DND-41 (cell line): ENCODE measurements around the gene TDRD1.

Experiments used
- ATAC-seq: fragments of 200-7000 bp; cut with Tn5 transposase; 3 replicates; pipeline ENCODE4 v1.9.1; 2021; ENCODE audit warnings: low read depth; ENCODE audit not compliant: insufficient read depth
- DNase-seq: peaks from one replicate; pipeline ENCODE4 v3.0.0-alpha.2; 2020
- H2AFZ ChIP-seq: 2 replicates; pipeline ENCODE4 v1.6.0; 2012; ENCODE audit warnings: low read depth, low read length
- H3K27ac ChIP-seq: 2 replicates; pipeline ENCODE4 v1.5.1; 2012; ENCODE audit warnings: low read length, inconsistent platforms
- H3K27me3 ChIP-seq: fragments of 200-600 bp; sonication (generic); 2 replicates; pipeline ENCODE4 v1.6.0; 2012; ENCODE audit warnings: low read length, mild to moderate bottlenecking, inconsistent platforms; ENCODE audit not compliant: insufficient read depth, poor library complexity
- H3K36me3 ChIP-seq: 2 replicates; pipeline ENCODE4 v1.5.1; 2012; ENCODE audit warnings: low read length, inconsistent platforms; ENCODE audit not compliant: insufficient read depth
- H3K4me1 ChIP-seq: 2 replicates; pipeline ENCODE4 v1.5.1; 2012; ENCODE audit warnings: mild to moderate bottlenecking, low read length; ENCODE audit not compliant: insufficient read depth
- H3K4me2 ChIP-seq: 2 replicates; pipeline ENCODE4 v1.6.0; 2012; ENCODE audit warnings: mild to moderate bottlenecking, moderate library complexity, low read length, inconsistent platforms; ENCODE audit not compliant: insufficient read depth
- H3K4me3 ChIP-seq, 2 experiments: fragments of 200-600 bp in 1 of 2; shearing (Covaris generic) in 1 of 2; 2 replicates each; pipeline ENCODE4 v1.5.1; 2012 to 2016; ENCODE audit warnings: inconsistent platforms in 2 of 2, low read length in 2 of 2, mild to moderate bottlenecking in 2 of 2, low read depth in 1 of 2, moderate library complexity in 1 of 2
- H3K79me2 ChIP-seq: 2 replicates; pipeline ENCODE4 v1.6.0; 2012; ENCODE audit warnings: low read length, inconsistent platforms; ENCODE audit not compliant: insufficient read depth
- H3K9ac ChIP-seq: 2 replicates; pipeline ENCODE4 v1.6.0; 2012; ENCODE audit warnings: low read depth, mild to moderate bottlenecking, inconsistent platforms, low read length, moderate library complexity
- H3K9me3 ChIP-seq: 2 replicates; pipeline ENCODE4 v1.5.1; 2012; ENCODE audit warnings: low read length, moderate library complexity, mild to moderate bottlenecking, inconsistent platforms; ENCODE audit not compliant: insufficient read depth, severe bottlenecking
- H4K20me1 ChIP-seq: 2 replicates; pipeline ENCODE4 v1.6.0; 2012; ENCODE audit warnings: low read length; ENCODE audit not compliant: insufficient read depth
- CTCF ChIP-seq: IDR thresholded peaks from 2 replicates; pipeline ENCODE4 v1.5.1; 2012; ENCODE audit warnings: borderline replicate concordance, low read length, moderate library complexity, mild to moderate bottlenecking; ENCODE audit not compliant: poor library complexity, severe bottlenecking; ENCODE audit errors: extremely low read depth
- EZH2 ChIP-seq: IDR thresholded peaks from 3 replicates; pipeline ENCODE4 v1.6.1; 2012; ENCODE audit warnings: borderline replicate concordance, low read depth, mild to moderate bottlenecking, moderate library complexity, low read length, inconsistent platforms; ENCODE audit not compliant: severe bottlenecking

Gene TDRD1

GRCh38 chr10:114232561-114233176 is 53.5 kb downstream of the TDRD1 start:
- no peaks in the 10 kb centered on the region for H3K36me3 ChIP-seq
- no peak overlapping the region for H3K4me3 ChIP-seq
- H3K9ac ChIP-seq: no peak overlapping the region

GRCh38 chr10:114233482-114233881 is 54.3 kb downstream of the TDRD1 start:
- Histone ChIP-seq H2AFZ (no peak overlapping the region), H3K27me3 (peaks cover 10% of the 10 kb centered on the region), H3K4me2 (no peak overlapping the region), H3K9ac (no peak overlapping the region), H3K27ac (no peak overlapping the region), H4K20me1 (no peaks in the 10 kb centered on the region), H3K36me3 (no peaks in the 10 kb centered on the region), H3K4me1 (no peaks in the 10 kb centered on the region), H3K79me2 (no peaks in the 10 kb centered on the region), H3K9me3 (no peaks in the 10 kb centered on the region), H3K4me3 (no peak overlapping the region)
- no peak for TF ChIP-seq CTCF
- TF ChIP-seq EZH2: no peak
- no peak for DNase-seq
- no peak for ATAC-seq

More at GRCh38 chr10:114232561-114233176, 53.5 kb downstream of the TDRD1 start:
- H3K9me3 ChIP-seq: no peaks in the 10 kb centered on the region
- no peak overlapping the region for H3K4me2 ChIP-seq
- peaks cover 13% of the 10 kb centered on the region for H3K27me3 ChIP-seq
- DNase-seq (no peak), ATAC-seq (no peak)
- H2AFZ ChIP-seq: no peak overlapping the region
- H3K79me2 ChIP-seq: no peaks in the 10 kb centered on the region
- no peaks in the 10 kb centered on the region for H4K20me1 ChIP-seq
- H3K27ac ChIP-seq: no peak overlapping the region
- H3K4me1 ChIP-seq: no peaks in the 10 kb centered on the region
- TF ChIP-seq CTCF (no peak), EZH2 (no peak)

GRCh38 chr10:114234132-114234531 is 55.0 kb downstream of the TDRD1 start:
- Histone ChIP-seq H2AFZ (no peak overlapping the region), H3K36me3 (no peaks in the 10 kb centered on the region), H3K79me2 (no peaks in the 10 kb centered on the region), H3K4me3 (no peak overlapping the region), H3K27me3 (peaks cover 9% of the 10 kb centered on the region), H3K9me3 (no peaks in the 10 kb centered on the region), H4K20me1 (no peaks in the 10 kb centered on the region), H3K9ac (no peak overlapping the region), H3K4me2 (no peak overlapping the region), H3K4me1 (no peaks in the 10 kb centered on the region), H3K27ac (no peak overlapping the region)
- ATAC-seq: no peak
- no peak for DNase-seq
- TF ChIP-seq EZH2 (no peak), CTCF (no peak)
